Measurements from ENCODE around the gene SERPINI1. TPM values are rescaled to one million over a fixed set of nuclear protein-coding genes. Genes with fewer than 3 reads are reported as not detected.

SERPINI1 gene
- total RNA-seq, 1 experiment from 2014 or later, result 6.0 TPM

DNA sequence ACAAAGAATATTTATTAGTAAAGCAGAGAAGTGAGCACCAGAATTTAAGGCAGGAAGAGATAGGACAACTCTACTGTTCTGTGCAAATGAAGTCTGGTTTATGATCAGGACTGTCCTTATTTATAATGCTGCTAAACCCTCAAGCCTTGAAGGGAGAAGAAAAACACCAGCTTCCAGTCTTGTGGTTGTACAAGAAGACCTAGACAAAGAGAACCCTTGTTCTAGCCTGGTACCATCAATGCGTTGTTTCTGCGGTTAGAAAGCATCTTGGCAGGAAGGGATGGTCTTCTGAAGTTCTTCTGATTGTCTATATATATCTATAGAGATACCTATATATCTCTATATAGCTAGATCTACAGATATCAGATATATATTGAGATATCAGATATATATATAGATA, 34.6 kb upstream of the SERPINI1 start:
- Mint-ChIP-seq H3K9me3 (no peaks in the 10 kb centered on the region), H3K4me3 (no peak overlapping the region), H3K4me1 (peaks cover 0 to 3% of the 10 kb centered on the region in 2 experiments; a peak in 1 of 4 replicates), H3K36me3 (ENCODE audit: insufficient read depth in 1 of 3, low read depth in 3 of 3) (peaks cover 0 to 19% (median 4%) of the 10 kb centered on the region in 3 experiments; a peak in 5 of 7 replicates), H3K27me3 (ENCODE audit: low read depth) (no peaks in the 10 kb centered on the region), H3K27ac (no peak overlapping the region)
- H3K23me2 ChIP-seq (ENCODE audit: insufficient read length, low read depth, low read length, poor library complexity, severe bottlenecking), result no peaks in the 10 kb centered on the region
- no peak overlapping the region for H2BK15ac ChIP-seq (ENCODE audit: low read depth, low read length)
- no peaks in the 10 kb centered on the region for H3K4me1 ChIP-seq (ENCODE audit: insufficient read depth, low read length)
- no peak overlapping the region for H3K14ac ChIP-seq (ENCODE audit: insufficient read depth, low read length)
- no peak overlapping the region for H2AK5ac ChIP-seq (ENCODE audit: insufficient read length, low read length)
- H4K8ac ChIP-seq (replicated peaks; ENCODE audit: insufficient read length, low read depth, low read length), result no peak overlapping the region
- H3K9me3 ChIP-seq (ENCODE audit: control insufficient read depth, low read depth, low read length), result no peaks in the 10 kb centered on the region
- H3K9ac ChIP-seq (ENCODE audit: extremely low read depth, insufficient read length, low read length), result no peak overlapping the region
- H3K23ac ChIP-seq (ENCODE audit: insufficient read length, low read depth, low read length), result no peak overlapping the region
- H3K27ac ChIP-seq (ENCODE audit: insufficient read length, low read depth, low read length), result no peak overlapping the region
- H4K20me1 ChIP-seq (ENCODE audit: control insufficient read depth, insufficient read depth, insufficient read length), result no peaks in the 10 kb centered on the region
- no peaks in the 10 kb centered on the region for H3K27me3 ChIP-seq (ENCODE audit: insufficient read depth, low read length)
- no CpG with 5 or more reads among the region's 2 CpGs for WGBS (ENCODE audit: extremely low coverage, insufficient read length, low lambda C conversion rate)
- no peak overlapping the region for H2BK12ac ChIP-seq (ENCODE audit: insufficient read length, low read depth, low read length)
- peaks cover 2% of the 10 kb centered on the region; the same call in 1 of the 2 replicates for H3K79me2 ChIP-seq (ENCODE audit: insufficient read depth, low read length)
- no peak overlapping the region for H4K5ac ChIP-seq (ENCODE audit: insufficient read length, low read depth, low read length)
- no peak overlapping the region for H2BK20ac ChIP-seq (ENCODE audit: low read depth, low read length, poor library complexity, severe bottlenecking)
- H4K91ac ChIP-seq (ENCODE audit: insufficient read length, low read depth, low read length), result no peak overlapping the region
- no peak overlapping the region for H3K4ac ChIP-seq (ENCODE audit: low read depth, low read length)
- H2AFZ ChIP-seq (ENCODE audit: low read length), result no peak overlapping the region
- TF ChIP-seq, protein P1, sequence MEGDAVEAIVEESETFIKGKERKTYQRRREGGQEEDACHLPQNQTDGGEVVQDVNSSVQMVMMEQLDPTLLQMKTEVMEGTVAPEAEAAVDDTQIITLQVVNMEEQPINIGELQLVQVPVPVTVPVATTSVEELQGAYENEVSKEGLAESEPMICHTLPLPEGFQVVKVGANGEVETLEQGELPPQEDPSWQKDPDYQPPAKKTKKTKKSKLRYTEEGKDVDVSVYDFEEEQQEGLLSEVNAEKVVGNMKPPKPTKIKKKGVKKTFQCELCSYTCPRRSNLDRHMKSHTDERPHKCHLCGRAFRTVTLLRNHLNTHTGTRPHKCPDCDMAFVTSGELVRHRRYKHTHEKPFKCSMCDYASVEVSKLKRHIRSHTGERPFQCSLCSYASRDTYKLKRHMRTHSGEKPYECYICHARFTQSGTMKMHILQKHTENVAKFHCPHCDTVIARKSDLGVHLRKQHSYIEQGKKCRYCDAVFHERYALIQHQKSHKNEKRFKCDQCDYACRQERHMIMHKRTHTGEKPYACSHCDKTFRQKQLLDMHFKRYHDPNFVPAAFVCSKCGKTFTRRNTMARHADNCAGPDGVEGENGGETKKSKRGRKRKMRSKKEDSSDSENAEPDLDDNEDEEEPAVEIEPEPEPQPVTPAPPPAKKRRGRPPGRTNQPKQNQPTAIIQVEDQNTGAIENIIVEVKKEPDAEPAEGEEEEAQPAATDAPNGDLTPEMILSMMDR (conservative IDR thresholded peaks at IDR 0.05), result no peak
- no peak overlapping the region for H2BK5ac ChIP-seq (ENCODE audit: insufficient read length, low read length)
- H3K18ac ChIP-seq (ENCODE audit: insufficient read length, low read depth, low read length), result no peak overlapping the region
- H2BK120ac ChIP-seq (ENCODE audit: low read depth, low read length, poor library complexity, severe bottlenecking), result no peak overlapping the region
- no peak overlapping the region for H3K56ac ChIP-seq (ENCODE audit: insufficient read length, low read depth, low read length)
- peaks cover 6% of the 10 kb centered on the region for H3K79me1 ChIP-seq (ENCODE audit: insufficient read depth, low read depth, low read length, poor library complexity, severe bottlenecking)
- H3T11ph ChIP-seq (ENCODE audit: low read length), result no peak overlapping the region
- DNase-seq, result no peak
- H3K4me2 ChIP-seq (ENCODE audit: insufficient read depth, insufficient read length, low read length), result no peak overlapping the region

Measured in H9 (cell line).